HEK293T (cell line): ENCODE results near the gene PID1.

Experiments
- CTCF ChIA-PET: fragments of 350-600 bp; formaldehyde crosslinking; extraction: SDS; loops from one replicate; lab custom pipeline; 2021; ENCODE audit warnings: antibody characterized with exemption, inconsistent platforms; lab: Yijun Ruan, JAX
- POLR2A ChIA-PET: fragments of 350-600 bp; formaldehyde crosslinking; extraction: SDS; loops from one replicate; lab custom pipeline; 2020; ENCODE audit warnings: antibody characterized with exemption, inconsistent platforms; lab: Yijun Ruan, JAX
- DNase-seq: peaks from one replicate; pipeline ENCODE4 v3.0.0; 2012; ENCODE audit warnings: mixed read lengths; ENCODE audit errors: extremely low spot score
- ARNT ChIP-seq: fragments of 450-650 bp; IDR thresholded peaks from 2 replicates; pipeline ENCODE4 v1.6.1; 2017; ENCODE audit warnings: mild to moderate bottlenecking
- BHLHE40 ChIP-seq: fragments of 450-650 bp; IDR thresholded peaks from 2 replicates; pipeline ENCODE4 v1.6.1; 2016; ENCODE audit warnings: mild to moderate bottlenecking, moderate library complexity, borderline replicate concordance
- CTBP1 ChIP-seq: fragments of 450-650 bp; IDR thresholded peaks from 2 replicates; pipeline ENCODE4 v1.6.1; 2016; ENCODE audit warnings: borderline replicate concordance
- ELF4 ChIP-seq: fragments of 450-650 bp; IDR thresholded peaks from 2 replicates; pipeline ENCODE4 v1.6.1; 2017; ENCODE audit warnings: antibody characterized with exemption
- FOXA1 ChIP-seq: fragments of 450-650 bp; IDR thresholded peaks from 2 replicates; pipeline ENCODE4 v1.6.1; 2016; ENCODE audit warnings: mild to moderate bottlenecking
- FOXK2 ChIP-seq: fragments of 450-650 bp; IDR thresholded peaks from 2 replicates; pipeline ENCODE4 v1.6.1; 2016; ENCODE audit warnings: mild to moderate bottlenecking
- FOXM1 ChIP-seq: fragments of 450-650 bp; IDR thresholded peaks from 2 replicates; pipeline ENCODE4 v1.6.1; 2017; ENCODE audit warnings: mild to moderate bottlenecking, borderline replicate concordance
- HDGF ChIP-seq: fragments of 450-650 bp; IDR thresholded peaks from 2 replicates; pipeline ENCODE4 v1.6.1; 2017; ENCODE audit warnings: antibody characterized with exemption, borderline replicate concordance
- L3MBTL2 ChIP-seq: fragments of 450-650 bp; conservative IDR thresholded peaks from 2 replicates; pipeline ENCODE4 v1.6.1; 2016; ENCODE audit warnings: mild to moderate bottlenecking
- LEF1 ChIP-seq: fragments of 450-650 bp; IDR thresholded peaks from 2 replicates; pipeline ENCODE4 v1.6.1; 2017; ENCODE audit warnings: mild to moderate bottlenecking, borderline replicate concordance
- NFRKB ChIP-seq: fragments of 450-650 bp; IDR thresholded peaks from 2 replicates; pipeline ENCODE4 v1.6.1; 2016; ENCODE audit warnings: mild to moderate bottlenecking, moderate library complexity
- PKNOX1 ChIP-seq: fragments of 450-650 bp; IDR thresholded peaks from 2 replicates; pipeline ENCODE4 v1.6.1; 2016
- SP1 ChIP-seq: fragments of 450-650 bp; IDR thresholded peaks from 2 replicates; pipeline ENCODE4 v1.6.1; 2017
- SUZ12 ChIP-seq: fragments of 450-650 bp; IDR thresholded peaks from 2 replicates; pipeline ENCODE4 v1.6.1; 2016; ENCODE audit warnings: mild to moderate bottlenecking
- TARDBP ChIP-seq: fragments of 450-650 bp; IDR thresholded peaks from 2 replicates; pipeline ENCODE4 v1.6.1; 2016
- ZNF384 ChIP-seq: fragments of 450-650 bp; IDR thresholded peaks from 2 replicates; pipeline ENCODE4 v1.6.1; 2016

PID1 gene

GRCh38 chr2:229243890-229244560 is 27.1 kb downstream of the PID1 start:
- TF ChIP-seq BHLHE40 (no peak), CTBP1 (no peak), L3MBTL2 (no peak), SP1 (no peak), ZNF384 (no peak), FOXK2 (no peak), ELF4 (no peak), ARNT (no peak), PKNOX1 (no peak), FOXA1 (no peak), SUZ12 (no peak), LEF1 (no peak), FOXM1 (no peak)
- ChIA-PET CTCF (no interaction called here), POLR2A (no interaction called here)
- DNase-seq: no peak

- no peak for TF ChIP-seq PKNOX1
- no peak for TF ChIP-seq NFRKB
- no peak for TF ChIP-seq FOXA1
- TF ChIP-seq SP1: no peak
- no peak for TF ChIP-seq ARNT
- no peak for TF ChIP-seq CTBP1
- no peak for TF ChIP-seq ELF4
- TF ChIP-seq BHLHE40: no peak
- CTCF ChIA-PET: interaction anchor here (0.5 kb wide), 1 partner anchor 107 kb away, joined by 5 read pairs; no protein-coding TSS in a partner anchor
- POLR2A ChIA-PET: no interaction called here
- DNase-seq: no peak
Measured at GRCh38 chr2:229240984-229241491, 30.0 kb downstream of the PID1 start.

- DNase-seq: no peak
- no peak for TF ChIP-seq PKNOX1
- TF ChIP-seq ELF4: no peak
- TF ChIP-seq L3MBTL2: no peak
- no peak for TF ChIP-seq NFRKB
- TF ChIP-seq CTBP1: no peak
- TF ChIP-seq LEF1: no peak
- no peak for TF ChIP-seq FOXK2
- ChIA-PET CTCF (no interaction called here), POLR2A (no interaction called here)
Measured at GRCh38 chr2:229239021-229239420, 32.1 kb downstream of the PID1 start.

- no peak for DNase-seq
- ChIA-PET POLR2A (no interaction called here), CTCF (no interaction called here)
Measured at GRCh38 chr2:229237270-229237669, 33.8 kb downstream of the PID1 start.

GRCh38 chr2:229235131-229235914 is 35.8 kb downstream of the PID1 start:
- no peak for DNase-seq
- ChIA-PET CTCF (no interaction called here), POLR2A (no interaction called here)
- TF ChIP-seq SP1 (no peak), LEF1 (no peak), TARDBP (no peak), FOXM1 (no peak), HDGF (no peak), ARNT (no peak), CTBP1 (no peak), L3MBTL2 (no peak), FOXA1 (no peak), BHLHE40 (no peak), SUZ12 (no peak), PKNOX1 (no peak), ELF4 (no peak), FOXK2 (no peak), NFRKB (no peak)

More at GRCh38 chr2:229237270-229237669, 33.8 kb downstream of the PID1 start:
- TF ChIP-seq BHLHE40 (no peak), ARNT (no peak)
